Right lung (tissue), 5 donors: ENCODE measurements around the gene EVC2. TPM values are rescaled to one million over a fixed set of nuclear protein-coding genes. Genes with fewer than 3 reads are reported as not detected.
"Not testable (repeated sequence)": the region's sequence is repeated elsewhere in the genome, so short reads cannot be mapped to it uniquely, and the experiment has no call there.

Experiments used
- DNase-seq, 2 donors: peaks; one replicate each; pipeline ENCODE4 v3.0.0-alpha.2; 2013
- polyA plus RNA-seq, 5 donors: library from polyadenylated mRNA; unstranded; fragments of 120-200 nt; gene quantifications; one replicate each; pipeline versions ENCODE4 v1.2.1 to v1.2.3, GENCODE V29; 2013; ENCODE audit warnings: inconsistent platforms in 1 of 5, low replicate concordance in 1 of 5; ENCODE audit not compliant: insufficient read length in 5 of 5, insufficient read depth in 1 of 5

Gene EVC2
- polyA plus RNA-seq, 5 donors, result 8.5 to 10.2 (median 9.2) TPM

DNA sequence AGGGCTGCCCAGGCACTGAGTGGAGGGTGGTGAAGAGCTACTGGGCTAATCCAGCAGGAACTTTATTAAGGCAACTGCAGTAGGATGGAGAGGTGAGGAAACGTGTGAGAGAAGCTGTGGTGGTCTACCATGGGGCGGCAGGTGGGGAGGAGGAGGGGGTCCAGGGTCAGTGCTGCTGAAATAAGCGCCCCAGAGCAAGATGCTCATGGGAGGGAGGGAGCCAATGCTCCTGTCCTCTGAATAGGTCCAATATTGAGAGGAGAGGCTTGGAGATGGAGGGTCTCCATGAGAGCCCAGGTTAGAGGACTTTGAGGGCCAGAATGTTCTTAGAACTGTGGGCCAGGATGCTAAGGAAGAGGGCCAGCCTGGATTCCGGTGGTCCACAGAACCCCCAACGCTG, 37.9 kb upstream of the EVC2 start:
- no peak for DNase-seq

DNA sequence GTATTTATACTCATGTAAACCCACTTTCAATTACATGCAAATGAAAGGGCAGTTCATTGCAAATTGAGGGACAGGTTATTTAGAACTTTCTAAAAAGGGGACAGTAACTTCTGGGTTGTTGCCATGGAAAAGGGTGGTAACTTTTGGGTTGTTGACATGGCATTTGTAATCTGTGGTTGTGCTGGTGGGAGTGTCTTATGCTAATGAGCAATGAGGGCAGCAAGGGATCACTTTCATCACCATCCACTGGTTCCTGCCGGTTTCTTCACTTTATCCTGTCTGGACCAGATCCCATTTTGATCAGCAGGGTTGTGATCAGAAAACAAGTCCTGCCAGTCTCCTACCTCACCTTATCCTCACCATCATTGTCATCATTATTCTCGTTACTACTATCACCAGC, 34.6 kb upstream of the EVC2 start:
- no peak for DNase-seq

DNA sequence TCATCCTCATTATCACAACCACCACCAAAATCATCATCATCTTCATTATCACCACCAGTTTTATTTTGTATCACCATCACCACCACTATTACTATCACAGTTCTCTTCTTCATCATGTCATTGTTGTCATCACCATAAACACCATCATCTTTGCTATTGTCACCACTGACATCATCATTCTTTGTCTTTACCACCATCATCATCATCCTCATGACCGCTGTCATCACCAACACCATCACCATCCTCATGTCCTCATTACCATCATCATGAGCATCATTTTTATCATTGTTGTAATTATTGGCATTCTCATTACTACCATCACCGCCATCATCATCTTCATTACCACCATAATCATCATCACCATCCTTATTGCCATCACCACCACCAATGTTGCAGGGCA, 34.0 kb upstream of the EVC2 start:
- no peak for DNase-seq

DNA sequence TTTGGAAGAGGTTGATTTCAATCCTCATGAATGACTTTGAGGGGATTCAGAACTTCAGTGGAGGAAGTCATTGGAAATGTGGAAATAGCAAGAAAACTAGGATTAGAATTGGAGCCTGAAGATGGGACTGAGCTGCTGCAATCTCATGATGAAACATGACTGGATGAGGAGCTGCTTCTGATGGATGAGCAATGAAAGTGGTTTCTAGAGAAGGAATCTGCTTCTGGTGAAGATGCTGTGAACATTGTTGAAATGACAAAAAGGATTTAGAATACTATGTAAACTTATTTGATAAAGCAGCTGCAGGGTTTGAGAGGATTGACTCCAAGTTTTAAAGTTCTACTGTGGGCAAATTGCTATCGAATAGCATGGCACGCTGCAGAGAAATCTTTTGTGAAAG, 29.7 kb upstream of the EVC2 start:
- DNase-seq, result no peak

DNA sequence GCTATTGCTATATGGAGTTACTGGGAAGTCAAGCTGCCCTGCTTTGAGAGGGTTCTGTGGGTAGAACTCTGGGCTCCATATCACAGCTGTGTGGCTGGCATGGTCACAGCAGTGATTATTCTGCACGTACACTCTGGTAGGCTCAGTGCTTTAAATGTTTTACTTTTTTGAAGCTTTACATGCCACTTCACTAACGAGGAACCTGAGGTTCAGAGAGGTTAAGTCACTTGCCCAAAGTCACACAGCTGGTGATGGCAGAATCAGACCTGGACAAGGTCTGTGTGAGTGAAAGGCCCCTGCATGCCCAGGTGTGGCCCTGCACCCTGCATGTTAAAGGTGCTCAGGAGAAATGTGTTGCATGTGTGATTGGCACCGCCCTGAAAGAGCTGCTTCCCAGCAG, 27.1 kb upstream of the EVC2 start:
- no peak for DNase-seq

DNA sequence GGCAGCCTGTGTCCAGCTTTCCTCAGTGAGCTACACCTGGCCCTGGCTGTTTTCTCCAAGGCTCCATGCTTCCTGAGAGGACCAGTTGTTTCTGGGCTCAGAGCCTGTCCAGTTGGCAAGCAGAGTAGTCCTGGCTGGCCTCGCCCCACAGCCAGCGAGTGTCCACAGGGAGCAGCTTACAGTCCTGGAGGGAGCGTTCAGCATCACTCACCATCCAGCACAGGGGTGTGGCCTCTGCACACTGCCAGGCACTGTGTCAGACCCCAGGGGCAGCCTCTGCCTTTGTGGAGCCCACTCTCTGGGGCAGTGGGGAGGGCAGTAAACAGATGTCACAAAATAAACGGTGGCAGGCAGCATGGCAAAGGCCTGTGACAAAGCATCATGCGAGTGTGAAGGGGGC, 26.5 kb upstream of the EVC2 start:
- DNase-seq, result no peak

DNA sequence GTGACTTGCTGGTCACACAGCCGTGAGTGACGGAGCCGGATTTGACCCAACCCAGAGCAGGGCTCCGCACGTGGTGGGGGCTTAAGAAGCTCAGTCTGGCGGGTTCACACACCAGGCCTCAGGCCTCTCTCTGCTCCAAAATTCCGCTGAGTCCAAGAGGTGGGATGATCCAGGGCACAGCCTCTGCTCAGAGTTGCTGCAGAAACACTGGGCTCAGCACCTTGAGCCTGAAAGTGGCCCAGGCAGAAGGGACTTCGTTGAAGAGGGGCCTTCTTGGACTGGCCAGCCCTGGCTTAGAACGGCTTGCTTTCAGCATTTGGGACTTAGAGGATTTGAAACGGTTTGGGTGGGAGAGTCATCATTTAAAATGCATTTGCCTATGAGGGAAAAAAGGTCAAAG, 23.8 kb upstream of the EVC2 start:
- no peak for DNase-seq

DNA sequence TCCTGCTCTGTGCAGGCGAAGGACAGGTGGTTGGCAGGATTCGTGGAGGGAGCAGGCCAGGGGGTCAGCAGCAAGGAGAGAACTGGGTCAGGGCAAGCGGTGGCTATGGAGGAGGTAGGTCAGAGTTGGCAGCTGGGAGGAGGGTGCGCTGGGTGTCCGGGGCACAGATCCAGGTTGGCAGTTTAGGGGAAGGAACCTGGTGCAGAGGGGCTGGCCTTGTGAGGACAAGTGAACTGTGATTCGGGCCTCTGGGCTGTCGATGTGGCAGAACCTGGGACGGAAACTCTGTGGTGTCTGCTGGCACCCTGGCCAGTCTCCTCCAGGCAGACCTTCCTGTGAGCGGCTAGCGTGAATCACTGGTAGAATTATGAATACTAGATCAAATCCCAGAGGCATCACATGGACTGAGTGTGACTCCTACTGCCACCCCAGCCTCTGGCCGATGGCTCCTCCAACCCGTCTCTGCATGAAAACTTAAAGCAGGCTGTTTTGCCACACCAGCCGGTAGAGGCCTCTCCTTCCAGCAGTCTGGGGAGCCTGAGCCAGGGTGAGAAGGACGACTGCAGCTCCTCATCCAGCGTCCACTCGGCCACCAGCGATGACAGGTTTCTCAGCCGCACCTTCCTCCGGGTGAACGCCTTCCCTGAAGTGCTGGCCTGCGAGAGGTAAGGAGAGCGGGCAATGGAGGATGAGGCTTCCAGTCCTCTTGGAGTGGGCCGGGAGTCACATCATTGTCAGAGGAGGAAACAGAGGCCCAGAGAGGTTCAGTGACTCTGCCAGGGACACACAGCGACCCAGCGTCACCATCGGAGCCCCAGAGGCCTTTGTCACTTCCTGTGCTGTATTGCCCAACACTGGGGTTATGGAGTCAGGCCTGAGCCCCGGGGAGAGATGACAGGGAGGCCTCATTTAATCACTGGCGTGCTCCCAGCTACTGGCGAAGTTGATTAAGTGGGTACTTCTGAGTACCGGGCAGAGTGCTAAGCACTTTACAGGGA, 22.9 kb upstream of the EVC2 start:
- no peak for DNase-seq

DNA sequence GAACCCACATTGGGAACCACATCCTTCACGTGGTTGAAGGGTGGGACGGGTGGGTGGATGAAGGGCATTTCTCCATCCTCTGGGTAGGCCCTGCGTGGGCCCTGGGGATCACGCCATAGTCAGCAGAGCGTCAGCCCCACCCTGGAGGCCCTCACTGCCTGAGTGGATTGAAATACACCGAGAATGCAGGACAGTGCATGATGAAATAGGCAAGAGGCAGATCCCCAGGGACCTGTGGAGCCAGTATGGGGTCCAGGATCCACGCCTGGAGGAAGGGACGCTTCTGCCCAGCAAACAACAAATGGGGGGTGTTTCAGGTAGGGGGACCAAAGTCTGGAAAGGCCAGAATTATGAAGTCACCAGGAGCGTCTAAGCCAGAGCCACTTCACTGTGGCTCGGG, 22.1 kb upstream of the EVC2 start:
- DNase-seq, result no peak

DNA sequence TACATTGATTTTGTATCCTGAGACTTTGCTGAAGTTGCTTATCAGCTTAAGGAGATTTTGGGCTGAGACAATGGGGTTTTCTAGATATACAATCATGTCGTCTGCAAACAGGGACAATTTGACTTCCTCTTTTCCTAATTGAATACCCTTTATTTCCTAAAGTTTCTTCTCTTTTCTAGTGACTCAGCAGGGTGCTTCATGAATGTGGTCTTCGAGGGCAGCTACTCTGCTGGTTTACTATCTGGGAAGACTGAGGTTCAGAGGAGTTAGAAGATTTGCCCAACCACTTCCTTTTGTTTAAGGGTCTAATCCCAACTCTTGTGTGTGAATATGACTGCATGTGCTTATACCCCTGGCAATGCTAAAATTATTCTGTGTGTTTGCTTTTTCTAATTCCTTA, 20.1 kb upstream of the EVC2 start:
- not testable (repeated sequence) for DNase-seq

DNA sequence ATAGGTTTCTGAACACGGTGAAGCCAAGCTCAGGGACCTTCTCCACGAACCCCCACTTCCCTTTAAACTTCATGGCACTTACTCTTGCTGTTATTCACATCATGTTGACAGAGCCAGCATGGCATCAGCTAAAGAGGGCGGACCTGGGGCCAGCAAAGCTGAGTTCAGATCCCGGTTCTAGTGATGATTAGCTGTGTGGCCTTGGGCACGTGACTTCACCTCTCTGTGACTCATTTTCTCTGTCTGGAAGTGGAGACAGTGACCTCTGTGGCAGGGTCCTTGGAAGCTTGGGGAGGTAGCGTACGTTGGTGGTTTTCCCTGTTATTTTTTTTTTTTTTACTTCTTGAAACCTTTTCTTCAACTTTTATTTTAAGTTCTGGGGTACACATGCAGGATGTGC, 16.0 kb upstream of the EVC2 start:
- no peak for DNase-seq

DNA sequence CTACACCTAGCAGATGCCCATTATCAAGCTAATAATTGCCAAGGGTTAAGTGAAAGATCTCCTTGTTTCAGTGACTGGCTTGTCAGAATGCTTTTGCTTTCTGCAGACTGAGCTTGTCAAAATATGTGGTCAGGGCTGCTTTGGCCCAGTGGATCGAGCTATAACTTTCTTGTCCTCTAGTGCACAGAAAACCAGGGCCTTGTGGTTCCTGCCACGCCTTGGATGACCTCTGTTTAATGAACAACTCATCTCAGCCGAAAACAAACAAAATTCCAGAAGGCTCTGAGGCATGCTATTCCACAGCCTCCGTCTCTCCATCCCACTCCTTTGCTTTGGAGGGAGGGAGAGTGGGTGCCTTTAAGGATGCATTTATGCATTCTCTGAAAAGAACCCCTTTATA, 14.0 kb upstream of the EVC2 start:
- no peak for DNase-seq

DNA sequence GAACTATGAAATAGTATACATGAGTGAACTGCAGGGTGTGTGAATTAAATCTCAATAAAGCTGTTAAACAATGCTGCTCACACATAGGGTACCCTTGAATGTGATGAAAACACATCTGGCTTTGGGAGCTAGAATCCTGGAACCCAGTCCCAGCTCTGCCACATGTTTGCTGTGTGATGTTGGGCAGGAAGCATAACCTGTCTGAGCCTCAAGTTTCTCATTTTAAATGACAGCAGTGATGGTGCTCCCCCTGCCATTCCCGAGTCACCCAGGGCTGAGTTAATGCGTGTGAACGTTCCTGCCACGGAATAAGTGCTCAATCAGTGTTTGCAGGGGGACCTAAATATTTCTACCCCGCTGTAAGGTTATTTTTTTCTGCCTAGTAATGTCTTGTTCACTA, 13.6 kb upstream of the EVC2 start:
- DNase-seq, result no peak

DNA sequence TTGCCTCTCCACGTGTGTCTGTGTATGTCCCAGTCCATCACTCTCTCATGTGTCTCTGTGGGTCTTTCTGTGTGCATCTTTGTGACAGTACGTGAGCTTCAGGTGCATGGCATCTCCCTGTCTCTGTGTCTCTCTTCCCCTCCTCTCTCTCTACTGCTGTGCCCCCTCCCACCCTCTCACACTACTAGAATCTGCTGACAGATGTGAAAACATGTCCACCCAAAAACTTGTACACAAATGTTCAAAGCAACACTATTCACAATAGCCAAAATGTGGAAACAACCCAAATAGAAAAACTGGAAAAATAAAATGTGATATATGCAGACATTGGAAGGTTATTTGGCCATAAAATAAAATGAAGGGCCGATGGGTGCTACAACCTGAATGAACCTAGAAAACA, 12.6 kb upstream of the EVC2 start:
- DNase-seq, result no peak

DNA sequence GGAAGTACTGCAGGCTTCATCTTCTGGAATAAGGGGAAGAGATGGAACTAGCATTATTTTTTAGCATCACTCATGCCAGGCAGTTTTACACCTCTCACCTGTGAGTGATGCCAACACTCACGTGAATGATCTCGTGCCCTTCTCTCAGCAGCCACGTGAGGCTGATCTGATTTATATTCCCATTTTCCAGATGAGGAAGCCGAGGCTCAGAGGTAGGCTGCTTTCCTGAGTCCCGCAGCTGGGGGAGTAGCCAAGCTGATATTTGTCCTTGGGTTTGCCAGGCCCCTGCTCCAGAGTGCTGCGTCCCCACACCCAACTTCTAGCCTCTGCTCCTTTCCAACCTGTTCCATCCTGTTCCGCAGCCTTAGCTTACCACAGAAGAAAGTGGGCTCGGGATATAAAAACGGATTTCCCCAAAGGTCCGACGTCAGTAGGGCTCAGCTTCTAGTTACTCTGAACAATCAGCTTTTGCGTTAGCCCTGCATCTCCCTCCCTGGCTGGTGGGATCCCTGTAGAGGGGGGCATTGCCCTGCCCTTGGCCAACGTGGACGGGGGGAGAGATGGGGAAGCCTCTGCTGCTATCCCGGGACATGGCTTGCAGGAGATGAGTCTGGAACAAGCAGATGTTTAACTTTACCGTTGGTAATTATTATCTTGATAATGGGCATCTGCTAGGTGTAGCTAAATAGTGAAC, 11.9 kb upstream of the EVC2 start:
- DNase-seq, result no peak

DNA sequence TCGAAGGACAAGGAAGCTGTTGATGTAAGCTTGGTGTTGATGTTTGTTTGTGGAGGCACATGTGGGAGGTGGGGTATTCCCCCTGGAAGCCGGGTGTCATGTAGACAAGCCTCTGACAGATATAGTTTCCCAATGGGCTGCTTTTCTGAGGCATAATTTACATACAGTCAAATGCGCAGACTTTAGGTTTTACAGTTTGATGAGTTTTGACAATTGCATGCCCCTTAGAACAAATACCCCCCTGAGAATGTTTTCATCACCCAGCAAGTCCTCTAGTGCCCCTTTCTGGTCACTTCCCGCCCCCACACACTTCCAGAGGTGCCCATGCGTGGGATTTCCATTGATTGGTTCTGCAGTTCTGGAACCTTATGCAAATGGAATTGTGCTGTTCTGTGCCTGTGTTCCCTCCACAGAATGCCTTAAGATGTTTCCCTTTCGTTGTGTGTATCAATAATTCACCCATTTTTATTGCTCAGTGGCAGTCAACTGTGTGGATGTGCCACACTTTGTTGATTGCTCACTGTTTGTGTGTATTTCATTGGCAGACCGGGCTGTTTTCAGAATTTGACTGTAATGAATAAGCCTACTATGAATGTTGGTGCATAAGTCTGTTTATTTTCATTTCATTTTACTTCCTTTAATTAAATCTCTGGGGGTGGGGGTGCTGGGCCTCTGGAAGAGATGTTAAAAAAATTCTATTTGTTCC, 11.1 kb upstream of the EVC2 start:
- DNase-seq, result no peak

DNA sequence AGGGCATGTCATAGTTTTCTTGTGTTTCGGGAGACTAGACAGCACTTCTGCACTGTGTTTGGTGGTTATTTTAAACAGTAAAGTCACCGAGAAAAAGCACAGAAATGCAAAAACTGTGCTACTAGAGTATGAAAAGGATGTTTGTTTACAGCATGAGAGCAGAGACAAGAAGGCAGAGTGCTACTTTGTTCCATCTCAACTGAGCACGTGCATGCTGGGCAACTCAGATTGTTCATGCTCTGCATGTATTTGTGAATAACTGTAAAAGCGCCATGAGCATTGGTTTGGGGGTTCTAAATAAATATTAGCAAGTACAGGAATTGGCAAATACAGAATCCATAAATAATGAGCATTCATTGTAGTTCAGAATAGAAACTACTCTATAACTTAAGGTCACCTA, 10.1 kb upstream of the EVC2 start:
- no peak for DNase-seq

DNA sequence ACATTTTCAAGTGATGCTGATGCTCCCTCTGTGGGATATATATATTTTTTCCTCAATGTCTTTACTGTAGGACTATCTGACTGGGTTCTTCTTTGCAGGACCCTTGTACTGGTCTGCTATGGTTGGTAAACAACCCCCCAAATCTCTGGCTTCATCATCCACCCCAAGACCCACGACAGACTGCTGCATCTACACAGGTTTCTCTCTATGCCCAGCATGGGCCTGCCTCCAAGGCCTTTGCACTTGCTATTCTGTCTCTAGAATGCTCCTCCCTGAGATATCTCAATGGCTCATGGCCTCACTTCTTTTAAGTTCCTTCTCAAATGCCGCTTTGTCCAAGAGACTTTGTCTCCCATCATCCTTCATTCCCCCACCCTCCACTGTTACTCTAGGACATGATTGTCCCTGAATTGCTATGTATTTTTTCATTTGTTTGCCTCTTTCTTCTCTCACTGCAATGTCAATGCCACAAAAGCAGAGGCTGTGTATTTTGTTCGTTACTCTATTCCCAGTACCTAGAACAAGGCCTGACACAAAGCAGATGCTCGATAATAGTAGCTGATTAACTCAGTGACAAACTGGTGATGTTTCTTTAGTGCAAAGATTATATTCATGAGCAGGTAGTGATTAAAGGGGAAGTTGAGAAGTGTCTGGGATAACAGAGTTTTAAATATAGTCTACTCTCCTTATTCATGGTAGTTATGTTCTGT, 9.2 kb upstream of the EVC2 start:
- no peak for DNase-seq

DNA sequence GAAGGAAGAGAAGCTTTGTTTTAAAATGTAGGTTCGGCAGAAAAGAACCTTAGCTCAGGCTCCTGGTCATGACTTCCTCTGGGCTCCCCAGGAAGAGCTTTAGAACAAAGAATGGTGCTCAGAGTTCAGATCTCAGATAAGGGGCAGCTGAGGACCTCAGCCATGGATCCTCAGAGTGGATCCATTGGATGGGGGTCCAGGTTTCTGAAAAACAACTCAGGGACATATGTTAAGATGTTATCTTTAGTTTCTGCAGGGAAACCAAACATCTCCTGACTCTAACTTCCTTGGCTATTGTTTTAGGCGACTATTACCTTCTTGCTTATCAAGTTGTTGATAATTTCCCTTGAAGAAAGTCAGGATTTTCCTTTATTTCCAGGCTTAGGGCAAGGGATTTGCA, 8.0 kb upstream of the EVC2 start:
- no peak for DNase-seq

DNA sequence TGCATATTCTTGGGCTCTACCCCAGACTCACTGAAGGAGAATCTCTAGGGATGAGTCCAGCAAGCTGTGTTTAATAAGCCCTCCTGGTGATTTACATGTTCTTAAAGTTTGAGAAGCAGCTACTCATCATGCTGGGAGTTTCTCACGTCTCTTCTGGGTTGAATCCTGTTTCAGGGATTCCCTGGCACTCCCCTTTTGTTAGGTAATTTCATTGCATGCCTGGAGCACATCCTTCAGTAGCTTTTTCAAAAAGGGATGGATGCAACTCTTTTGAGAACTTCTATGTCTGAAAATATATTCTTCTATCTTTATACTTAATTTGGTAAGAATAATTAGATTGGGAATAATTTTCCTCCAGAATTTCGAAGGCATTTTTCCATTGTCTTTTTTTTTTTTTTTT, 7.0 kb upstream of the EVC2 start:
- DNase-seq, result no peak

DNA sequence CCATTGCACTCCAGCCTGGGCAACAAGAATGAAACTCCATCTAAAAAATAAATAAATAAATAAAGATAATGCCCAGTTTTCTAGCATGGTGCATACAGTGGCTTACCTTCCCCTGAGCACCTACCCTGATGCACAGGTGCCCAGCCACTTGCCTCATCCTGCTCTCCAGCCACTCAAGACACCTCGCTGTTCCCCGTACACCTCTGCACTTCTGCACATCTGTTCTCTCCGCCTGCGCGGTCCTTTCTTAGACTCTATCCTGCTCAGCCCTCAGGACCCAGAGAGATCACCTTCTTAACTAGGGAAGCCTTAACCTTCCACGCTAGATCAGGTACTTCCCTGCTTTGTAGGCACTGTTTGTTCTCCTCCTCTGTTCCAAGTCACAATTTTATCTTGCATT, 5.5 kb upstream of the EVC2 start:
- no peak for DNase-seq

DNA sequence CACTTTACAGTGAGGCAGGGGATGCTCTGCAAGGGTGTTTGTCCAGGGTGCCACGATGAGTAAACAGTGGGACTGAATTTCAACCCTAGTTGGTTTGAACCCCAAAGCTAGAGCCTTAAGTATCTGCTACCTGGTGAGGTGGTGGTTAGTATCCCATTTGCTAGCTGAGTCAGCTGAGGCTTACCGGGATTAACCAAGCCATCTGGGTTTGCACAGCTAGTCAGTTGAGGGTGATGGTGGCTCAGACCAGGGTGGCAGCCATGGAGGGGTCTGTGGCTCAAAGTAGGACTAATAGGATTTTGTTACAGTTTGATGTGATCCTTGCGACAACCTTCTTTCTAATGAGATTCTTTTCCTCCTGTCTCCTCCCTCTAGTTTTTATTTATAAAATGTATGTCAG, 4.6 kb upstream of the EVC2 start:
- DNase-seq, result no peak
